ENCODE results near the gene COPG2. TPM values are rescaled to one million over a fixed set of nuclear protein-coding genes. Genes with fewer than 3 reads are reported as not detected.
A peak's percentile ranks its signal among the peaks of the same experiment; 100 is the strongest.

Gene COPG2
- total RNA-seq, 1 donor from 2014 or later, result 36.8 TPM

- Mint-ChIP-seq H3K27ac (ENCODE audit: unreplicated experiment) (peak within 1 kb of the TSS; percentile 84), H3K9me3 (ENCODE audit: unreplicated experiment) (peaks cover 12% of the 10 kb centered on the region), H3K4me3 (ENCODE audit: unreplicated experiment) (peak within 1 kb of the TSS; percentile 91), H3K27me3 (ENCODE audit: unreplicated experiment) (peaks cover 4% of the 10 kb centered on the region), H3K4me1 (ENCODE audit: low read depth, unreplicated experiment) (peaks cover 18% of the 10 kb centered on the region), H3K36me3 (ENCODE audit: unreplicated experiment) (peaks cover 10% of the 10 kb centered on the region)
- TF ChIP-seq CTCF (IDR thresholded peaks at IDR 0.05; ENCODE audit: partially characterized antibody, unreplicated experiment), result no peak
- peak; percentile 48 for DNase-seq
Measured at GRCh38 chr7:130491841-130492522, 176.6 kb downstream of the COPG2 start, which contains the start of gene MEST. Gene MEST (plus strand): TSS chr7:130492085. CDS start chr7:130492314, 229 bp downstream.

GRCh38 chr7:130490888-130491804, 177.4 kb downstream of the COPG2 start:
- Mint-ChIP-seq H3K9me3 (ENCODE audit: unreplicated experiment) (peaks cover 13% of the 10 kb centered on the region), H3K27me3 (ENCODE audit: unreplicated experiment) (peaks cover 4% of the 10 kb centered on the region), H3K4me1 (ENCODE audit: low read depth, unreplicated experiment) (peaks cover 20% of the 10 kb centered on the region), H3K27ac (ENCODE audit: unreplicated experiment) (peak overlapping the region; percentile 85), H3K36me3 (ENCODE audit: unreplicated experiment) (peaks cover 10% of the 10 kb centered on the region), H3K4me3 (ENCODE audit: unreplicated experiment) (peak overlapping the region; percentile 91)
- TF ChIP-seq CTCF (IDR thresholded peaks at IDR 0.05; ENCODE audit: partially characterized antibody, unreplicated experiment), result peak; percentile 84
- DNase-seq, result peak; percentile 75

- Mint-ChIP-seq H3K9me3 (ENCODE audit: unreplicated experiment) (peaks cover 13% of the 10 kb centered on the region), H3K36me3 (ENCODE audit: unreplicated experiment) (peaks cover 10% of the 10 kb centered on the region), H3K27ac (ENCODE audit: unreplicated experiment) (peak overlapping the region; percentile 85), H3K27me3 (ENCODE audit: unreplicated experiment) (peaks cover 4% of the 10 kb centered on the region), H3K4me3 (ENCODE audit: unreplicated experiment) (peak overlapping the region; percentile 85), H3K4me1 (ENCODE audit: low read depth, unreplicated experiment) (peaks cover 20% of the 10 kb centered on the region)
- DNase-seq, result peak; percentile 40
- no peak for TF ChIP-seq CTCF (IDR thresholded peaks at IDR 0.05; ENCODE audit: partially characterized antibody, unreplicated experiment)
Measured at GRCh38 chr7:130490311-130490791, 178.2 kb downstream of the COPG2 start.

GRCh38 chr7:130489140-130489983, 179.2 kb downstream of the COPG2 start:
- DNase-seq, result no peak
- H3K4me1 Mint-ChIP-seq (ENCODE audit: low read depth, unreplicated experiment), result peaks cover 17% of the 10 kb centered on the region
- H3K4me3 Mint-ChIP-seq (ENCODE audit: unreplicated experiment), result peak overlapping the region; percentile 40

More at GRCh38 chr7:130489140-130489983, 179.2 kb downstream of the COPG2 start:
- H3K27ac Mint-ChIP-seq (ENCODE audit: unreplicated experiment), result peak overlapping the region; percentile 9
- peaks cover 13% of the 10 kb centered on the region for H3K9me3 Mint-ChIP-seq (ENCODE audit: unreplicated experiment)
- no peak for TF ChIP-seq CTCF (IDR thresholded peaks at IDR 0.05; ENCODE audit: partially characterized antibody, unreplicated experiment)
- H3K27me3 Mint-ChIP-seq (ENCODE audit: unreplicated experiment), result peaks cover 4% of the 10 kb centered on the region
- H3K36me3 Mint-ChIP-seq (ENCODE audit: unreplicated experiment), result peaks cover 10% of the 10 kb centered on the region
